Activated CD4-positive, alpha-beta memory T cell treated with anti-CD3 and anti-CD28 coated beads for 36 hours (primary cell): ENCODE data around the gene BIRC2. TPM values are rescaled to one million over a fixed set of nuclear protein-coding genes. Genes with fewer than 3 reads are reported as not detected.
"Not testable (repeated sequence)": the region's sequence is repeated elsewhere in the genome, so short reads cannot be mapped to it uniquely, and the experiment has no call there.

ENCODE experiments used
- CTCF ChIA-PET: fragments of 350-600 bp; sonication (Branson Sonifier 250); formaldehyde crosslinking; loops from one replicate; lab custom pipeline; 2021; ENCODE audit warnings: antibody characterized with exemption, inconsistent platforms; lab: Charles Lee
- POLR2A ChIA-PET: fragments of 350-600 bp; sonication (Branson Sonifier 250); formaldehyde crosslinking; loops from one replicate; lab custom pipeline; 2021; ENCODE audit warnings: antibody characterized with exemption; lab: Charles Lee
- DNase-seq: peaks from one replicate; pipeline ENCODE4 v3.0.0-alpha.2; 2020
- H3K27ac Mint-ChIP-seq: one replicate; pipeline ENCODE4 v1.8.0; 2021; ENCODE audit warnings: mixed read lengths
- H3K27me3 Mint-ChIP-seq: one replicate; pipeline ENCODE4 v1.8.0; 2021; ENCODE audit warnings: mixed read lengths
- H3K36me3 Mint-ChIP-seq: one replicate; pipeline ENCODE4 v1.8.0; 2021; ENCODE audit warnings: mixed read lengths
- H3K4me1 Mint-ChIP-seq: one replicate; pipeline ENCODE4 v1.8.0; 2021; ENCODE audit warnings: low read depth, mixed read lengths
- H3K4me3 Mint-ChIP-seq: one replicate; pipeline ENCODE4 v1.8.0; 2021; ENCODE audit warnings: mild to moderate bottlenecking, mixed read lengths
- H3K9me3 Mint-ChIP-seq: one replicate; pipeline ENCODE4 v1.8.0; 2021; ENCODE audit warnings: mixed read lengths
- intact Hi-C: fragments of 100-400 bp; cut with micrococcal nuclease; formaldehyde crosslinking; loops from one replicate; pipeline ENCODE4 v1.15.1; 2023
- total RNA-seq, 2 experiments: library from RNA; stranded (reverse); gene quantifications; one replicate each; pipeline ENCODE4 v1.2.3, GENCODE V29; 2021

BIRC2 gene
- total RNA-seq: 10 to 100 TPM; 33.7 to 34.3 TPM

- Mint-ChIP-seq H3K27ac (peak within 1 kb of the TSS; percentile 100), H3K9me3 (no peaks in the 10 kb centered on the region), H3K27me3 (no peaks in the 10 kb centered on the region), H3K4me3 (peak within 1 kb of the TSS; percentile 90), H3K36me3 (peaks cover 25% of the 10 kb centered on the region), H3K4me1 (peaks cover 44% of the 10 kb centered on the region)
- ChIA-PET POLR2A (interaction anchor here (1.1 to 1.3 kb wide), 3 partner anchors 29 to 105 kb away, joined by 3 to 8 read pairs (median 4); partner anchors contain the start of gene BIRC3), CTCF (interaction anchor here (0.8 to 6.0 kb wide), 4 partner anchors 52 to 266 kb away, joined by 3 to 92 read pairs (median 18); no protein-coding TSS in a partner anchor)
- peak; percentile 96 for DNase-seq
- intact Hi-C loops: loop anchor here (1.0 to 2.0 kb wide), 10 partner anchors 21 to 252 kb away; partner anchors contain the start of gene BIRC3
Observed at GRCh38 chr11:102346748-102347461, at the start of gene BIRC2. Gene BIRC2, plus strand, starts transcription at chr11:102347214. Its CDS starts 2,641 bp downstream, at chr11:102349855.

GRCh38 chr11:102300837-102301236 is 46.2 kb upstream of the BIRC2 start:
- POLR2A ChIA-PET: interaction anchor here (0.5 to 1.0 kb wide), 2 partner anchors 13 to 14 kb away, joined by 3 to 6 read pairs; no protein-coding TSS in a partner anchor
- peaks cover 21% of the 10 kb centered on the region for H3K9me3 Mint-ChIP-seq
- intact Hi-C loops, H3K27ac Mint-ChIP-seq, H3K27me3 Mint-ChIP-seq, H3K4me3 Mint-ChIP-seq: not testable (repeated sequence)
- CTCF ChIA-PET: interaction anchor here (0.8 to 2.0 kb wide), 3 partner anchors 9 to 41 kb away, joined by 3 to 8 read pairs (median 7); no protein-coding TSS in a partner anchor
- H3K36me3 Mint-ChIP-seq: peaks cover 15% of the 10 kb centered on the region
- H3K4me1 Mint-ChIP-seq: peaks cover 58% of the 10 kb centered on the region
- DNase-seq: peak; percentile 74

DNA sequence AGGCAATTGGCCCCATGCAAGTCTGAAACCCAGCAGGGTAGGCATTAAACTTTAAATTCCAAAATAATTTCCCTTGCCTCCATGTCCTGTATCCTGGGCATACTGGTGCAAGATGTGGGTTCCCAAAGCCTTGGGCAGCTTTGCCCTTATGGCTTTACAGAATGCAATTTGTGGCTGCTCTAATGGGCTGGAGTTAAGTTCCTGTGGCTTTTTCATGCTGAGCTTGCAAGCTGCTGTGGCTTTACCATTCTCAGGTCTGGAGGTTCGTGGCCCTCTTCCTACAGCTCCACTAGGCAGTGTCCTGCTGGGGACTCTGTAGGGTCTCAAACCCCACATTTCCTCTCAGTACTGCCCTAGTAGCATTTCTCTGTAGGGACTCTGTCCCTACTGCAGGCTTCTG is 44.8 kb upstream of the BIRC2 start:
- ChIA-PET CTCF (no interaction called here), POLR2A (no interaction called here)
- intact Hi-C loops: no loop called here
- peaks cover 13% of the 10 kb centered on the region for H3K36me3 Mint-ChIP-seq
- no peak overlapping the region for H3K27ac Mint-ChIP-seq
- peaks cover 17% of the 10 kb centered on the region for H3K9me3 Mint-ChIP-seq
- H3K4me3 Mint-ChIP-seq: no peak overlapping the region
- no peaks in the 10 kb centered on the region for H3K27me3 Mint-ChIP-seq
- DNase-seq: no peak
- H3K4me1 Mint-ChIP-seq: peaks cover 69% of the 10 kb centered on the region

GRCh38 chr11:102304686-102305085 is 42.3 kb upstream of the BIRC2 start:
- H3K36me3 Mint-ChIP-seq: peaks cover 13% of the 10 kb centered on the region
- H3K4me1 Mint-ChIP-seq: peaks cover 77% of the 10 kb centered on the region
- H3K27me3 Mint-ChIP-seq: no peaks in the 10 kb centered on the region
- POLR2A ChIA-PET: no interaction called here
- peaks cover 17% of the 10 kb centered on the region for H3K9me3 Mint-ChIP-seq
- peak overlapping the region; percentile 49 for H3K4me3 Mint-ChIP-seq
- intact Hi-C loops: no loop called here
- CTCF ChIA-PET: no interaction called here
- peak overlapping the region; percentile 85 for H3K27ac Mint-ChIP-seq
- no peak for DNase-seq

GRCh38 chr11:102305352-102306047 is 41.5 kb upstream of the BIRC2 start:
- H3K9me3 Mint-ChIP-seq: peaks cover 17% of the 10 kb centered on the region
- peak overlapping the region; percentile 85 for H3K27ac Mint-ChIP-seq
- peaks cover 13% of the 10 kb centered on the region for H3K36me3 Mint-ChIP-seq
- peaks cover 72% of the 10 kb centered on the region for H3K4me1 Mint-ChIP-seq
- ChIA-PET POLR2A (interaction anchor here (4.1 kb wide), 1 partner anchor 12 kb away, joined by 19 read pairs; the partner anchor contains the start of gene BIRC3), CTCF (interaction anchor here (0.6 to 4.2 kb wide), 9 partner anchors 9 to 213 kb away, joined by 3 to 67 read pairs (median 7); no protein-coding TSS in a partner anchor)
- no peaks in the 10 kb centered on the region for H3K27me3 Mint-ChIP-seq
- no peak for DNase-seq
- intact Hi-C loops: loop anchor here (1.0 kb wide), 2 partner anchors 11 to 12 kb away; partner anchors contain the start of gene BIRC3
- peak overlapping the region; percentile 59 for H3K4me3 Mint-ChIP-seq

GRCh38 chr11:102306048-102306597 is 40.9 kb upstream of the BIRC2 start:
- Mint-ChIP-seq H3K27me3 (no peaks in the 10 kb centered on the region), H3K4me3 (peak overlapping the region; percentile 59), H3K36me3 (peaks cover 13% of the 10 kb centered on the region), H3K27ac (peak overlapping the region; percentile 85), H3K4me1 (peaks cover 69% of the 10 kb centered on the region), H3K9me3 (peaks cover 17% of the 10 kb centered on the region)
- DNase-seq: peak; percentile 52
- ChIA-PET POLR2A (interaction anchor here (4.1 kb wide), 1 partner anchor 11 kb away, joined by 19 read pairs; the partner anchor contains the start of gene BIRC3), CTCF (interaction anchor here (0.6 to 4.2 kb wide), 10 partner anchors 8 to 212 kb away, joined by 3 to 67 read pairs (median 6); no protein-coding TSS in a partner anchor)
- intact Hi-C loops: loop anchor here (1.0 kb wide), 2 partner anchors 11 to 12 kb away; partner anchors contain the start of gene BIRC3

DNA sequence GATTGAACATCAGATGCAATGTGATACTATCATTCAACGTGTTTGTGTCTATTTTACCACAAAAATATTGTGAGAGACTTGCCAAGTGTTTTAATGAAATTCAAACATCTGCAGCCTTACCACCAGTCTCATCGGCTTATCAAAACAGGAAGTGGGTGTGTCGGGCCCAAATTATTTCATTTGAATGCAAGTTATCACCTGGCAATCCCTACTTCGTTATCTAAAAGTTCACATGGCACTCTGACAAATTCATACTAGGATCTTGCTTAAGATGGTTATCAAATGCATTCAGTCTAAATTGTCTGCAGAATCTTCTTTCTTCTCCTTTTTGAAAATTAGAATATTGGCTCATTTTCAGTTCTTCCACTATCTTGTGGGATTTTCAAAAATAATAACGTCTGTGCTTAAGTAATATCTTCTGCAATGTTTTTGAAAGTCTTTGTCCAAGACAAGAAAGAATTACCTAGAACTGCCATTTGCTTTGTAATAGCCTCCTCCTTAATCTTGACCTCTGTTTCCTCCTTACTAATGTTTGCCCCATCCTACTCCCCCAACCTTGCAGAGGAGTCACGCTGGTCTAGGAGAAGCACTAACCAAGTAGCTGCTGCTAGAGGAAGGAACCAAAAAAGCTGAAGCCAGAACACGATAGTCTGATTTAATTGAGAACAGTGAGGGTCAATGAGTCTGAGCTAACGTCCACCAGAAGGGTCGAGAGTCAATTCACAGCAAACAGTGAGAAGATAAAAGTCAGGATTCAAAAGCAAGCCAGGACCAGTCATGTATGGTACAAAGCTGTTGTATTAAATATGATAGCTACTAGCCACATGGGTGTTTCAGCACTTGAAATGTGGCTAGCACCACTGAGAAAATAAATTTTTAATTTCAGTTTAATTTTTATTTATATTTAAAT is 39.9 kb upstream of the BIRC2 start:
- Mint-ChIP-seq H3K27me3 (no peaks in the 10 kb centered on the region), H3K4me1 (peaks cover 62% of the 10 kb centered on the region), H3K36me3 (peaks cover 7% of the 10 kb centered on the region), H3K27ac (peak overlapping the region; percentile 85), H3K4me3 (peak overlapping the region; percentile 59), H3K9me3 (peaks cover 10% of the 10 kb centered on the region)
- ChIA-PET POLR2A (interaction anchor here (0.7 to 4.1 kb wide), 2 partner anchors 10 to 13 kb away, joined by 3 to 19 read pairs; partner anchors contain the start of gene BIRC3), CTCF (interaction anchor here (0.6 to 4.2 kb wide), 9 partner anchors 9 to 359 kb away, joined by 3 to 67 read pairs (median 4); no protein-coding TSS in a partner anchor)
- intact Hi-C loops: loop anchor here (1.0 kb wide), 2 partner anchors 10 to 13 kb away; partner anchors contain the start of gene BIRC3
- no peak for DNase-seq

- peaks cover 10% of the 10 kb centered on the region for H3K9me3 Mint-ChIP-seq
- DNase-seq: no peak
- H3K27me3 Mint-ChIP-seq: no peaks in the 10 kb centered on the region
- peaks cover 7% of the 10 kb centered on the region for H3K36me3 Mint-ChIP-seq
- H3K27ac Mint-ChIP-seq: no peak overlapping the region
- POLR2A ChIA-PET: interaction anchor here (0.7 to 4.1 kb wide), 2 partner anchors 10 to 13 kb away, joined by 3 to 19 read pairs; partner anchors contain the start of gene BIRC3
- CTCF ChIA-PET: interaction anchor here (1.0 to 4.2 kb wide), 5 partner anchors 9 to 359 kb away, joined by 3 to 67 read pairs (median 15); no protein-coding TSS in a partner anchor
- intact Hi-C loops: no loop called here
- no peak overlapping the region for H3K4me3 Mint-ChIP-seq
- peaks cover 64% of the 10 kb centered on the region for H3K4me1 Mint-ChIP-seq
Observed at GRCh38 chr11:102307727-102308038, 39.3 kb upstream of the BIRC2 start.

- ChIA-PET POLR2A (interaction anchor here (1.1 kb wide), 1 partner anchor 9 kb away, joined by 4 read pairs; no protein-coding TSS in a partner anchor), CTCF (interaction anchor here (1.3 to 13.3 kb wide), 4 partner anchors 10 to 35 kb away, joined by 5 to 288 read pairs (median 15); no protein-coding TSS in a partner anchor)
- Mint-ChIP-seq H3K4me1 (peaks cover 66% of the 10 kb centered on the region), H3K4me3 (no peak overlapping the region), H3K27ac (peak overlapping the region; percentile 39), H3K36me3 (no peaks in the 10 kb centered on the region), H3K9me3 (no peaks in the 10 kb centered on the region), H3K27me3 (no peaks in the 10 kb centered on the region)
- DNase-seq: no peak
- intact Hi-C loops: no loop called here
Observed at GRCh38 chr11:102309621-102310541, 37.1 kb upstream of the BIRC2 start.

- Mint-ChIP-seq H3K4me1 (peaks cover 60% of the 10 kb centered on the region), H3K27ac (peak overlapping the region; percentile 96), H3K27me3 (no peaks in the 10 kb centered on the region), H3K9me3 (no peaks in the 10 kb centered on the region), H3K36me3 (peaks cover 6% of the 10 kb centered on the region), H3K4me3 (peak overlapping the region; percentile 68)
- DNase-seq: no peak
- CTCF ChIA-PET: interaction anchor here (1.3 to 13.3 kb wide), 4 partner anchors 12 to 78 kb away, joined by 3 to 288 read pairs (median 15); no protein-coding TSS in a partner anchor
- intact Hi-C loops: no loop called here
- POLR2A ChIA-PET: no interaction called here
Observed at GRCh38 chr11:102312667-102313066, 34.3 kb upstream of the BIRC2 start.
